ENCODE measurements around the gene PPP5C.
"Not testable (repeated sequence)": the region's sequence is repeated elsewhere in the genome, so short reads cannot be mapped to it uniquely, and the experiment has no call there.

Gene PPP5C

GRCh38 chr19:46406976-46407375 lies 60.1 kb downstream of the PPP5C start:
- DNase-seq (ENCODE audit: low read depth in 1 of 2, low spot score in 1 of 2): no peak

- DNase-seq (ENCODE audit: low read depth in 1 of 2, low spot score in 1 of 2): no peak
Observed at GRCh38 chr19:46407856-46408663, 61.2 kb downstream of the PPP5C start.

GRCh38 chr19:46408664-46409039 lies 61.8 kb downstream of the PPP5C start:
- no peak for DNase-seq (ENCODE audit: low read depth in 1 of 2, low spot score in 1 of 2)

- no peak for DNase-seq (ENCODE audit: low read depth in 1 of 2, low spot score in 1 of 2)
Observed at GRCh38 chr19:46409191-46409590, 62.3 kb downstream of the PPP5C start.

- DNase-seq (ENCODE audit: low read depth in 1 of 2, low spot score in 1 of 2): no peak
Observed at GRCh38 chr19:46410205-46411087, 63.6 kb downstream of the PPP5C start.

GRCh38 chr19:46411088-46411924 lies 64.4 kb downstream of the PPP5C start:
- no peak for DNase-seq (ENCODE audit: low read depth in 1 of 2, low spot score in 1 of 2)

- DNase-seq (ENCODE audit: low read depth in 1 of 2, low spot score in 1 of 2): no peak
Observed at GRCh38 chr19:46411925-46412649, 65.2 kb downstream of the PPP5C start.

- DNase-seq (ENCODE audit: low read depth in 1 of 2, low spot score in 1 of 2): no peak
Observed at GRCh38 chr19:46412650-46413261, 65.9 kb downstream of the PPP5C start.

GRCh38 chr19:46413262-46414031 lies 66.6 kb downstream of the PPP5C start, which contains the start of gene CCDC8:
Gene CCDC8, minus strand, starts transcription at chr19:46413564. Its CDS starts 754 bp downstream, at chr19:46412810.
- DNase-seq (ENCODE audit: low read depth in 1 of 2, low spot score in 1 of 2): no peak

GRCh38 chr19:46414899-46415298 lies 68.0 kb downstream of the PPP5C start:
- DNase-seq (ENCODE audit: low read depth in 1 of 2, low spot score in 1 of 2): not testable (repeated sequence)

- DNase-seq (ENCODE audit: low read depth in 1 of 2, low spot score in 1 of 2): not testable (repeated sequence)
Observed at GRCh38 chr19:46415804-46416709, 69.2 kb downstream of the PPP5C start.

GRCh38 chr19:46420056-46420455 lies 73.2 kb downstream of the PPP5C start:
- DNase-seq (ENCODE audit: low read depth in 1 of 2, low spot score in 1 of 2): no peak

GRCh38 chr19:46422344-46422743 lies 75.5 kb downstream of the PPP5C start:
- DNase-seq (ENCODE audit: low read depth in 1 of 2, low spot score in 1 of 2): no peak

- no peak for DNase-seq (ENCODE audit: low read depth in 1 of 2, low spot score in 1 of 2)
Observed at GRCh38 chr19:46423188-46423587, 76.3 kb downstream of the PPP5C start.

GRCh38 chr19:46426035-46426505 lies 79.2 kb downstream of the PPP5C start:
- no peak for DNase-seq (ENCODE audit: low read depth in 1 of 2, low spot score in 1 of 2)

GRCh38 chr19:46426506-46427162 lies 79.7 kb downstream of the PPP5C start:
- DNase-seq (ENCODE audit: low read depth in 1 of 2, low spot score in 1 of 2): no peak

GRCh38 chr19:46427518-46428045 lies 80.7 kb downstream of the PPP5C start:
- DNase-seq (ENCODE audit: low read depth in 1 of 2, low spot score in 1 of 2): no peak
